ACC112 (cell line): ENCODE results near the gene NMNAT2.

ENCODE experiments used
- H2AFZ ChIP-seq: fragments of 200-600 bp; sonication (generic); one replicate; pipeline ENCODE4 v1.6.0; 2017; ENCODE audit warnings: antibody characterized with exemption, low read length; ENCODE audit not compliant: unreplicated experiment
- H3K27ac ChIP-seq: fragments of 200-600 bp; sonication (generic); 2 replicates; pipeline ENCODE4 v1.5.1; 2014; ENCODE audit warnings: low read depth, mild to moderate bottlenecking, antibody characterized with exemption, low read length, moderate library complexity
- H3K27me3 ChIP-seq: fragments of 200-600 bp; sonication (generic); 2 replicates; pipeline ENCODE4 v1.6.1; 2014; ENCODE audit warnings: mild to moderate bottlenecking, antibody characterized with exemption, low read length, moderate library complexity, mixed read lengths; ENCODE audit not compliant: insufficient read depth
- H3K36me3 ChIP-seq: fragments of 200-600 bp; sonication (generic); 2 replicates; pipeline ENCODE4 v1.6.1; 2016; ENCODE audit warnings: mild to moderate bottlenecking, antibody characterized with exemption, low read length, moderate library complexity, mixed read lengths; ENCODE audit not compliant: insufficient read depth
- H3K4me1 ChIP-seq: fragments of 200-600 bp; sonication (generic); one replicate; pipeline ENCODE4 v1.6.1; 2016; ENCODE audit warnings: low read length, mixed read lengths; ENCODE audit not compliant: insufficient read depth, unreplicated experiment, control insufficient read depth
- H3K4me3 ChIP-seq: fragments of 200-600 bp; sonication (generic); 2 replicates; pipeline ENCODE4 v1.5.1; 2014; ENCODE audit warnings: mild to moderate bottlenecking, low read depth, low read length
- H3K79me2 ChIP-seq: fragments of 200-600 bp; sonication (generic); one replicate; pipeline ENCODE4 v1.6.0; 2016; ENCODE audit warnings: low read length; ENCODE audit not compliant: control insufficient read depth, unreplicated experiment, insufficient read depth

Gene NMNAT2

GRCh38 chr1:183239220-183239742 lies 178.9 kb downstream of the NMNAT2 start:
- Histone ChIP-seq H3K36me3 (0 out of 2 replicates have a peak, but pooled peaks cover 11% of the 10 kb centered on the region), H3K4me1 (peaks cover 67% of the 10 kb centered on the region), H2AFZ (no peak overlapping the region), H3K4me3 (no peak overlapping the region), H3K79me2 (no peaks in the 10 kb centered on the region), H3K27ac (no peak overlapping the region), H3K27me3 (no peaks in the 10 kb centered on the region)

DNA sequence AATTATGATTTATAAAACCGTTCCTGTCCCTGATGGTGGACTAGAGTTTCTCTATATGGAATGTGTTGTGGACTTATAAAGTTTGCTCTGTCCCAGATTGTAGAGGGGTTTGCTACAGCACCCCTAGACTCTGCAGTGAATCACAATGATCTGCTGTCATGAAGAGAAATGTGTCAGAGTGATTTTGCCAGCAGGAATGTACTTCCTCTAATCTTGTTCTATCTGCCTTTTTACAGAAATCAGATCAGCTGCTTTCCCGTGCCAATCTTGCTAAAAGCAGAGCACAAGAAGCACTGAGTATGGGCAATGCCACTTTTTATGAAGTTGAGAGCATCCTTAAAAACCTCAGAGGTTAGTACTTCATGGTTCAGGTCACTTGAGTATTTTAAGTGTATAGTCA lies 180.1 kb downstream of the NMNAT2 start:
- Histone ChIP-seq H2AFZ (no peak overlapping the region), H3K27ac (peak overlapping the region; percentile 98), H3K36me3 (0 out of 2 replicates have a peak, but pooled peaks cover 11% of the 10 kb centered on the region), H3K79me2 (no peaks in the 10 kb centered on the region), H3K4me1 (peaks cover 63% of the 10 kb centered on the region), H3K4me3 (no peak overlapping the region), H3K27me3 (no peaks in the 10 kb centered on the region)

- Histone ChIP-seq H2AFZ (no peak overlapping the region), H3K79me2 (no peaks in the 10 kb centered on the region), H3K27me3 (no peaks in the 10 kb centered on the region), H3K4me1 (peaks cover 58% of the 10 kb centered on the region), H3K36me3 (0 out of 2 replicates have a peak, but pooled peaks cover 11% of the 10 kb centered on the region), H3K27ac (peak overlapping the region; percentile 98), H3K4me3 (no peak overlapping the region)
Observed at GRCh38 chr1:183237046-183237445, 181.1 kb downstream of the NMNAT2 start.

GRCh38 chr1:183236158-183236725 lies 181.9 kb downstream of the NMNAT2 start:
- no peak overlapping the region for H3K4me3 ChIP-seq
- H3K79me2 ChIP-seq = no peaks in the 10 kb centered on the region
- peaks cover 50% of the 10 kb centered on the region for H3K4me1 ChIP-seq
- peak overlapping the region; percentile 98 for H3K27ac ChIP-seq
- no peaks in the 10 kb centered on the region for H3K27me3 ChIP-seq
- H3K36me3 ChIP-seq = 0 out of 2 replicates have a peak, but pooled peaks cover 11% of the 10 kb centered on the region
- no peak overlapping the region for H2AFZ ChIP-seq

- Histone ChIP-seq H3K27ac (peak overlapping the region; percentile 98), H3K4me3 (peak overlapping the region; percentile 74), H2AFZ (no peak overlapping the region)
Observed at GRCh38 chr1:183235503-183235902, 182.7 kb downstream of the NMNAT2 start.

GRCh38 chr1:183234660-183235476 lies 183.3 kb downstream of the NMNAT2 start:
- H3K27me3 ChIP-seq = no peaks in the 10 kb centered on the region
- 0 out of 2 replicates have a peak, but pooled peaks cover 9% of the 10 kb centered on the region for H3K36me3 ChIP-seq
- no peaks in the 10 kb centered on the region for H3K79me2 ChIP-seq
- peak overlapping the region; percentile 74 for H3K4me3 ChIP-seq
- H3K27ac ChIP-seq = peak overlapping the region; percentile 98
- peak overlapping the region; percentile 73 for H2AFZ ChIP-seq
- peaks cover 47% of the 10 kb centered on the region for H3K4me1 ChIP-seq

More at GRCh38 chr1:183235503-183235902, 182.7 kb downstream of the NMNAT2 start:
- Histone ChIP-seq H3K27me3 (no peaks in the 10 kb centered on the region), H3K79me2 (no peaks in the 10 kb centered on the region), H3K4me1 (peaks cover 47% of the 10 kb centered on the region), H3K36me3 (0 out of 2 replicates have a peak, but pooled peaks cover 11% of the 10 kb centered on the region)

DNA sequence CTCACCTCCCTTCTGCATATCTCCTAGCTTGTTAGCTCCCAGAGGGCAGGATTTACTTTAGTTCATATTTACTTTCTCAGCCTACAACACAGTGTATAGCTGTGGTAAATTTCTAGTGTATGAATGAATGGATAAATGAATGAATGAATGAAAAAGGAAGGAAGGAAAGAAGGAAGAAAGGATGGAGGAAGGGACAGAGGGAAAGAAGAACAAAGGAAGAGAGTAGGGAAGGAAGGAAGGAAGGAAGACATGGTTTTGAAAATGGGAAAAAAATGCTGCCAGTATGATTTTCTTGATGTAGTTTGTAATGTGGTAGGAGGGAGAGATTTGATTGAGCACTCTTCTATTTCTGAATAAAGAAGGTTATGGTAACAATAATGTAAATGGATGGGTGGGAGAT lies 185.1 kb downstream of the NMNAT2 start:
- Histone ChIP-seq H3K4me1 (peaks cover 39% of the 10 kb centered on the region), H3K36me3 (no peaks in the 10 kb centered on the region), H2AFZ (peak overlapping the region; percentile 22)

DNA sequence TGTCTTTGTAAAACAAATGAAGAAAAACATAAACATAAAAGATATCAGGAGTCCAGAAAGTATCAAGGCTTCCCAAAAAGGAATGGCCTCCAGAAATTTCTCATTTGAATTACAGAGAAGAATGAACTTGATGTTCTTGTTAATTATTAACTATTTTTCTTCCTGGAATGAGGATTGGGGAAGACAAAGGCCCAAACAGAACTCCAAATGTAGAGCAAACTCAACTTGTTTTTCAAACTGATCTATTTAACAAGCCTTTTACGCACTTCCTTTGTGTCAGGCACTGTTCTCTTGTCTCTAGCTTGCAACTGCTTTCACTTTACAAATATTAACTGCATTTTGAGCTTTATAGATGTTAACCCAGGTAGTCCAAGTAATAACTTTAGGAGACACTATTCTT lies 186.6 kb downstream of the NMNAT2 start:
- peaks cover 26% of the 10 kb centered on the region for H3K4me1 ChIP-seq
- peak overlapping the region; percentile 56 for H2AFZ ChIP-seq
- H3K79me2 ChIP-seq = no peaks in the 10 kb centered on the region
- H3K27ac ChIP-seq = no peak overlapping the region
- no peaks in the 10 kb centered on the region for H3K27me3 ChIP-seq
- no peaks in the 10 kb centered on the region for H3K36me3 ChIP-seq
- no peak overlapping the region for H3K4me3 ChIP-seq

More for the DNA sequence above, 185.1 kb downstream of the NMNAT2 start:
- Histone ChIP-seq H3K27ac (peak overlapping the region; percentile 11; the same call in 1 of the 2 replicates), H3K79me2 (no peaks in the 10 kb centered on the region), H3K27me3 (no peaks in the 10 kb centered on the region), H3K4me3 (no peak overlapping the region)

DNA sequence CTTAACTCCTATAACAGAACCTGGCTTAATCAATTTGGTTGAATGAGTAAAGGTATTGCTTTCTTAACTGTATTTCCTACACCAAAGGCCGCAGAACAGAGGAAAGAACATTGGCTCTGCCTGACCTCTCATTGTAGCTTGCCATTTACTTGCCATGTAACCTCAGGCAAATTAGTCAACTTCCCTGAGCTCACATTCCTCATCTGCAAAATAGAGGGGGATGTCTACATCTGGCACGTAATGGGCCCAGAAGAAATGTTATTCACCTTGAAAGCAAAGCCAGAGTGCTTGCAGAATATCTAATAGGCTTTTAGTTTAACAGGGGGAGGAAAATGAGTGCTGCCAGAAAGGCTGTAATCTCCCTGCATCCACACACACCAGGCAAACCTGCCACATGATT lies 187.8 kb downstream of the NMNAT2 start:
- no peaks in the 10 kb centered on the region for H3K79me2 ChIP-seq
- H3K36me3 ChIP-seq = no peaks in the 10 kb centered on the region
- no peak overlapping the region for H3K4me3 ChIP-seq
- no peak overlapping the region for H3K27ac ChIP-seq
- H2AFZ ChIP-seq = no peak overlapping the region
- peaks cover 21% of the 10 kb centered on the region for H3K4me1 ChIP-seq
- no peaks in the 10 kb centered on the region for H3K27me3 ChIP-seq

DNA sequence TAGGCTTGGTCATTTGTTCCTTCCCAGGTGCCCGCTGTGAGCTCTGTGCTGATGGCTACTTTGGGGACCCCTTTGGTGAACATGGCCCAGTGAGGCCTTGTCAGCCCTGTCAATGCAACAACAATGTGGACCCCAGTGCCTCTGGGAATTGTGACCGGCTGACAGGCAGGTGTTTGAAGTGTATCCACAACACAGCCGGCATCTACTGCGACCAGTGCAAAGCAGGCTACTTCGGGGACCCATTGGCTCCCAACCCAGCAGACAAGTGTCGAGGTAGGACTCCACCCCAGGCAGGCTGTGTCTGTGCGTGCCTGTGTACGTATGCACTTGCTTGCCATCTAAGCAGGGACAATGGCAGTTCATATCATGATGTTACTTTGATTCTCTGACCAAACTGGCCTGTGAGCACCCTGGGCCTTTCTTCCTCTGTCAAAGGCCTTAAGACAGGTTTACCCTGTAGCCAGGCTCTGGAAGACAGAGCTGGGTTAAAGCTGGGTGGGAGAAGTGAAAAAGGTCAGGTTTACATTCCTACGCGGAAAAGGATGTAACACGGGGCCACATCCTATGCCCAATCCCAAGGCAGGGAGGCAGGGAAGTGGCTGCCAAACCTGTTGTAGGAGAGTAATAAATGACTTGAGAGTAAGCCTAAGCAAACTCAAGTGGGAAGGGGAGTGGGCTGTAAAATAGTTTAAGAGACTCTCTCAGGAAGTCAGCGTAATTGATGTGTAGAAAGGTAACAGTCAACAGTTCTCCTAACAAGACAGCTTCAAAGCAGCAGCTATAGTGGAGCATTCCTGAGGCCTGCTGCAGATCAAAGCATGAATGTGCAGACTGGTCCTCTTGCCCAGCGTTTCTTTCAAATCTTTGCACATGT lies 189.6 kb downstream of the NMNAT2 start:
- H3K36me3 ChIP-seq = no peaks in the 10 kb centered on the region
- H3K4me1 ChIP-seq = peaks cover 10% of the 10 kb centered on the region
- no peaks in the 10 kb centered on the region for H3K27me3 ChIP-seq
- H3K27ac ChIP-seq = no peak overlapping the region
- H3K79me2 ChIP-seq = no peaks in the 10 kb centered on the region
- no peak overlapping the region for H2AFZ ChIP-seq
- H3K4me3 ChIP-seq = no peak overlapping the region
